Measurements from ENCODE around the gene ZNF474.

The ZNF474 gene

DNA sequence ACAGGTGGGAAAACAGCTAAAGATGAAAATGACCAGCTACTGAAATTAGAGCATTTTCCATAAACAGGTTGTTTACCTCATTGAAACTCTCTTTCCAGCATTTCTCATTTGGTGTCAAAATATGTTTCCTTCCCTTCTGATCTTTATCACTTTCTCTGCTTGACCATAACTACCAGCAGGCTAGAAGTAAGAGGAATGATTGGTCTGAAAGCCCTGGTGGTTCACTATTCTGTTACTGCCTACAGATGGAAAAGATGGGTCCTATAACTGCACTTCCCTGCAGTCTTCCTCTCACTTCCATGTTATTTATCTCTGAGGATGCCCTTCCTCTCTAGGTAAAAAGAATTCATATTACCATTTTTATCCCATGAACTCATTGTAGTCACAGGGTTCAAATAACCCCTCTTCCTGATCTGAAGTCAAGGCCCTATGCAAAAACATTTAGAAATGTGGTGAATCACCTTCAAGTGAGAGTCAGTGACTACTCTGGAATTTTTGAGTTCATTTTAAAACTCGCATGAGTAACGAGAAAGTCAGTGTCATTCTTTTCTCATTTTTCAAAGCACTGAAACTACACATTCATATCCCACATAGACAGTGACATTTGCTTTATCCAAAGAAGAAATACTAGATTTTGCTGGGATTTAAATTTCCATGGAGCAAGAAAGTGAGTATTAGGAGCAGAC lies 51.7 kb downstream of the ZNF474 start:
- DNase-seq (ENCODE audit: low read depth, low spot score), result no peak

DNA sequence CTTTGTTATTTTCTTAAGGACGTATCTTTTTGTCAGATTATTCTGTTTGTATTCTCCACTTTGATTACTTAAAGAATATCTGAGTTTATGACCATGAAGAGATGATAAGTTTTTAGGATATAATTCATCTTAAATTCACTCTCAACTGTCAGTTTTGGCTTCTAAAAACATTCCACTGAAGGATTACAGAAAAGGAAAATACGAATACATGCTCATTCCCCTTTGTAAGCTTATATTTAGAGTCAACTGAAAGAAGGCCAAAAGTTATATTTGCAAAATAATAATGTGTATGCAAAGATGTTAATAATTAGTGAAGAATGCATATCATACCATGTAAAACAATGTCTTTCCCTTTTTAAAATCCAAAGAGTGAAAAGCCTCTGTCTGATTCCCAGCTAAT lies 52.5 kb downstream of the ZNF474 start:
- no peak for DNase-seq (ENCODE audit: low read depth, low spot score)

DNA sequence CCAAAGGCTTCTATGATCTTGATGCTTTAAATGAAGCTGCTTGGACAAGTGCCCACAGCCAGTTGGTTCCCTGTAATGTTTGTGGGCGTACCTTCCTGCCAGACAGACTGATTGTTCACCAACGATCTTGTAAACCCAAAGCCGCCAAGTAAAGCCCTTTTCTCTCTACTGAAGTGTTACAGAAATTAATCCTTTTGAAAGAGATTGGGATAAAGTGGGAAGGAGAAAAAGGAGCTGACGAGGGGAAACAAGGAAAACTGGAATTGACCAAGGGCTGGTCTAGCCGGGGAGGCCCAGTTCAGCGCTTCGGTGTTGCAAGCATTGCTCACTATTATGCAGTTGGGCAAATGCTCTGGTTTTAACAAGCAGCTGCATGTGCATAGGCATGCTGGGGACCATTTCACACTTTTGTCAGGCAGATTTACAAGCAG lies 53.2 kb downstream of the ZNF474 start:
- no peak for DNase-seq (ENCODE audit: low read depth, low spot score)

DNA sequence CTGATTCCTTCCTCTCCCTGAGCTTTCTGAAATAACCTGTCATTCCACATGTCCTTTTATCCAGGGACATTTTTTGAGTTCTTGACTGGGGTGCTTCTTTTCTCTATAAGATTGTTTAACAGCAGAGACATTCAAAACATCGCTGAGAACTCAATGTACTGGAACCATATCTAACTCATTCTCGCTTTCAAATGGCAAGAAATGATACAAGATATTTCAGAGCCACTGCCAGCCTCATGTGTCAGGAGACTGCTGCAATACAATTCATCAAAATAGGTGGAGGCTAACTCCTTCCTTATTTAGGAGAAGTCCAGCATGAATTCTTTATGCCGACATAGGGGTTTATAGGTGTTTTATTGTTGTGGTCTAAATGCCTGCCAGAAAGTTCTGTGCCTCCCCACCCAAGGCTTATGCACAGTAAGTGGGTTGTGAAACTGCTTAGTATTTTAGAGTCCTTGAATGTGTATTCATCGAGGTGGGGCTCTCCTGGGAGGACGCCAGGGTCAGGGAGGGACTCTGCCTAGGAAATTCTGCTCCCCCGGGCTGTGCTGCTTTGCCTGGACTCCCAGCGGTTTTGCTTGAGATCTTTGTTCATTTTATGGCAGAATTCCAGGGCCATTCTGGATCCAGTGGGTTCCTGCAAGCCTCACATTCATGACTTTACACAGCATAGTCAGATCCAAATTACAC lies 53.9 kb downstream of the ZNF474 start:
- no peak for DNase-seq (ENCODE audit: low read depth, low spot score)

DNA sequence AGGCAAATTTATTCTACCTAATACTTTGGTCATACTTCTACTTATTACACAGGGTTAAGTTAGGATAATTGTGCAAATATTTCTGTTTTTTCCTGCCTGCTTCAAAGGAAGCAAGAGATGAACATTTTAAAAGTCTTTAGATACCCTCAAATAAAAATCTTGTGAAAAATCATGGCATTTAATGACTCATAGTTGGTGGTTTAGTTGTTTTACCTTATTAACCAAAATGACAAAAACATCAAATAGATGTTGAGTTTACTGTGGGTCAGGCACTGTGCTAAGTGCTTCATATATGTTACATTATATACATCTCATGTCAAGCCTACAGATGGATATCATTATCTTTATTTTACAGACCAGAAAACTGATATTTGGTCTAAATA lies 54.4 kb downstream of the ZNF474 start:
- no peak for DNase-seq (ENCODE audit: low read depth, low spot score)

DNA sequence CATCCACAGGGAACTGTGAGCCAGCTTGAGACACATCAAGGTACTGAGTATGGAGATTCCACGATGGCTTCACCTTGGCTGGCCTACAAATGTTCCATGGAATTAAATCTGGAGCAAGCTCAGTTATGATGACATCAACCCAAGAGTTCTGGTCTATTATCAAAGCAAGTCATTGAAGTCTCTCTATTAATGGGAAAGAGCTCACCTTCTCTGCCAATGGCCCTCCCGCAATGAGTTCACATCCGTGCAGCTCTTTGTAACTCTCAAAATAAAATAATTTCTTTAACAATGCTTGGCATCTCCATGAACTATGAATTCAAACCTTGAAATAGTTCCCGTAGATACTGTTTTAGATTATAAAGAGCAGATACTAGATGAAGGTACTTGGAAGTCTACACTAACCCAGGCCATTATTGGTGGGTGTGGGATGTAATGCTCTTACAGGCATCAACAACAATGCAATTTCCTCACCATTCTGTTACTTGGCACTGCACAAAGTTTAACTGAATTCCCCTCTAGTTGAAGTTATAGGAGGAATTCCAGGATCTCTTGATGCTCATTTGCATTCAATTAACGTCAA lies 55.4 kb downstream of the ZNF474 start:
- DNase-seq (ENCODE audit: low read depth, low spot score), result no peak

DNA sequence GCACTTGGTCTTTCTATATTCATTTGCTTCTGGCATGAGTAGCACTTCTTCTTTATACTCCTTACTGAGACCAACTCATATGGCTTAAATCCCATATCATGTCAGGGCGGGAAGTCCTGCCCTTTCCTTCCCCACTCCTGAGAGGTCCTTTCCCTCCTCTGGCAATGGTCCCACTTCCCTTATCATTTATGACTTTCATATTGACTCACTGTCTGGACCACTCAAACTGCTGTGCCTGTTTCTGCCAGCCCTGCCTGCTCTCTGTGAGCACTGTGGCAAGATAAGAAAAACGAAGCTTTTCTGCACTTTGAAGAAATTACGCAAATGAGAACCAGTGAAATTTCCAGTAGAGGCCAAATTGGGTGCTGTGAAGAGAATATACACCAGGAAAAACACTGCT lies 58.1 kb downstream of the ZNF474 start:
- DNase-seq (ENCODE audit: low read depth, low spot score), result no peak

DNA sequence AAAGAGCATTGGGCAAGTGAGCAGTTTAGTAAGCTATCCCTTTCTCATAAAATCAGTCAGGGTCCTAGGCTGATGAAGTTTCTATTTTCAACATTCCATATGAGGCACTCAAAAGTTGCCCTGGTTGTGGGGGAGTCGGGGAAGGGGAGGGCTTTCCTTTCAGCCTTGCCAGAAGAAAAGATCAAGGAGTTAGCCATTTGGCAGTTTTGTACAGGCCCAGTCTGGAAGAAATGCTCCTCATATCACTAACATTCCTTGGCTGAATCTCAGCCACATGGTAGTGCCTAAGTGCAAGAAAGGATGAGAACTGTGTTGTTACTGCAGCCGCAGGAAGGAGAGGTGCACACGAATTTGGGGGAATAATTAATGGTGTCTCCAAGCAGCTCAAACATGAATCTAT lies 60.8 kb downstream of the ZNF474 start:
- DNase-seq (ENCODE audit: low read depth, low spot score), result no peak

DNA sequence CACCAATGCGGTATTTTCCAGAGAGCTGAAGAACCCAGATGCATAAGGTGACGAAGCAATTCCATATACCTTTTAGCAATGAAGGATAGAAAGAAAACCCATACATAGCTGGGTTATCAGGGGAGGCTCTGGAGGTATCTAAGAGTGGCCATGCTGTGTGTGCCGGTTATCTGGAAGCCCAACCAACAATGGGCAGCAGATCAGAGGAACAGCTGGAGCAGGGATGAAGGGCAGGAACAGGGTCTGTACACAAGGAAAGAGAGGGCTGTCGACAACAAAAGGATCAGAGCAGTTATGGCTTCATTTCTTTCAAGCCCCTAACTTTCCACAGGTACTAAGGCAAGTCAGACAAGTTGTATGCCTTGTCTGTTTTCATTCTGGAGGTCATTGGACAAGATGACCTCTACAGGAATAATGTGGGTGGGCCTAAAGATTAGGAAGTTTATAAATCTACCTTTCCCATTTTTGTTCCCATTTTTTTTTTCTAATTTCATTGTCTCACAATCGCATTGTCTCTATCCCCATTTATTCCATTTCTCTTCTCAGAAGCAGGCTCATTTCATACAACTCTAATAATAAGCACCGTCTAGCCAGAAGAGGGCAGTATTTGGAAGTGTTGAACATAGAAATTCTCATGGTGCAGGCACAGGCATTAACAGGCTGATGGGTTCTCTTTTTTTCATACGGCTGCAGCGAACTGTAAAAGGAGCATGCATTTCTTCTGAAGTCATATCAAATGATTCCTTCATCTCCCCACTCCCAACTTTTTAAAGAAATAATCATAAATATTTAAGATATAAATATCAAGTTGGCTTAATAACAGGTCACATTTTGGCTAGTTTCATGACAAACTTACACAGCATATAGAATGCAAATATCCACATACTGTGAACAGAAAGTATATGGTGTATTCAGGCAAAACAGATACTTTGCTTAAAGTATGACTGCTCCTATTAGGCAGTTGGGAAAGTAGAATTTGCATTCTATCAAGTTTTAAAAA lies 63.5 kb downstream of the ZNF474 start:
- peak; percentile 53 for DNase-seq (ENCODE audit: low read depth, low spot score)

DNA sequence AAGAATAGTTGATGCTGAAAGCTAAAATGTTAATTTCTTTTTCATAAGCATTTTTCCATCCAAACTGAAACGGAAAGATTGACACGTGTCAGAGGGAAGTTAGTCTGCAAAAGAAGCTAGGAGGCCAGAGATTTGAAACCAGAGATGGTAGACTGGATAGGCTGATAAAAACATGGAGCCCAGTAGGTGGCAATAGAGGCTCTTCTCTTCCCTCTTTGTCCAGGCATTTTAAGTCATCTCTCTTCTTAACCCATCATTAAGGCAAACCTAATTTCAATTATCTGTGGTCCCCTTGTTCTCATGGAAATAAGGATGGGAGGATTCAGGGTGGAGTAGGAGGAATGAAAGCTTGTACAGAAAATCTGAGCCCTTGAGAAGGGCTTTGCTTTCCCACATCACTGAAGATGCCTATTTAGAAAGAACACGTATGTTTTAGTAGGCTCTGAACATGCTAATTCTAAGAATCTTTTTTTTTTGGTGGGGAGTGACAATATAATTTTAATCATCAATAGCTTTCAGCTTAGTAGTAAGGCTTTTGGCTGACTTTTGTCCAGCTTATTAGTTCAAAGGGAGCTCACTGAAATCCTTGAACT lies 66.6 kb downstream of the ZNF474 start:
- DNase-seq (ENCODE audit: low read depth, low spot score), result peak; percentile 50

DNA sequence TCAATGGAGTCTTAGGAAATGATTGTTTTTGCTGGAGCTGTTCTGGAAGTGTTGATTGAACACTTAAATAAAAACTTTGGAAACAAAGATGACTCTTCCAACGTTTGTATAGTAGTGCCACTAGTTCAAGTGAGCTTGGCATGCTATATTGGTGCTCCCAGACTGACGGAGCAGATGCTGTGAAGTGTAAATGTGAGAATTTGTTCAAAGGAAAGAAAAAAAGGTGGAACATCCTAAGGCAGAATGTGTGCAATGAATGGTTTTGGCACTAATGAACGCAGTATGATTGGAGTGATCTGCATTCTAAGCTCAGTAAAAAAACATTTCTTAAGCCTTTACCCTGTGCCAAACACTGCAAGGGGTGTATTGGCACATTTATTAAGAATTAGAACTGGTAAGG lies 69.8 kb downstream of the ZNF474 start:
- no peak for DNase-seq (ENCODE audit: low read depth, low spot score)

DNA sequence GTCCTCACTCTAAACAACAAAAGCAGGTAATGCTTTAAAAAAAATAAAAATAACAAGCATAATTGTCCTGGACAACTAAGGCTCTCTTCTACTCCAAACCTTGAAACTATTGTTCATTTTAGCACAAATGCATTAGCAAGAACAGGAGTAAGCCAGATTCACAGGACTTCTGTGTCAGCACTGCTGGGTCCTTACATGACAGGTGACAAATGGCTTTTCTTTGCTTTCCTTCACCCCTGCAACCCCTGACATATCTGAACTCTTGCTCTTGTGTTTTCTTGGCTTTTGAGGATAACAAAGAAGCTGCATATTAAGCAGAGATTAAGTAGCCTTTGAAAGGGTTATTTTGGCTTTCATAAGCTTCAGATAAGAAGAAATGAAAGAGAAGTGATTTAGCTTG lies 71.1 kb downstream of the ZNF474 start:
- no peak for DNase-seq (ENCODE audit: low read depth, low spot score)

DNA sequence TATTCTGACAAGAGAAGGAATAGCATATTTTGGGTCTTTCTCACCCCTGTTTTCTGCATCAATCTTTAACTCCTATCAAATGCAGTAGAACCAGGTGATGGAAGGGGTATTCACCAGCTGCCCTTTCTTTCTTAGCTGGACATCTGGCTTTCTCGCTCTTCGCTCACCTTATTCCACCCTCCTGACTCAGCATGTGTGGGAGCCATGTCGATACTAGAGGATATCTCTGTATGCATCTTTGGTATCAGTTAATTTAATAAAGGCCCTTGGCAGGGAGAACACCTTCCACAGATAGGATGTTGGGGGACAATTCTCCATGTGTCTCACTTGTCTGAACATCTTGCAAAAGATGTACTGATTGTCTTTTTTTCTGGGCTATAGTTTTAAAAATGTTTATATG lies 71.5 kb downstream of the ZNF474 start:
- no peak for DNase-seq (ENCODE audit: low read depth, low spot score)

DNA sequence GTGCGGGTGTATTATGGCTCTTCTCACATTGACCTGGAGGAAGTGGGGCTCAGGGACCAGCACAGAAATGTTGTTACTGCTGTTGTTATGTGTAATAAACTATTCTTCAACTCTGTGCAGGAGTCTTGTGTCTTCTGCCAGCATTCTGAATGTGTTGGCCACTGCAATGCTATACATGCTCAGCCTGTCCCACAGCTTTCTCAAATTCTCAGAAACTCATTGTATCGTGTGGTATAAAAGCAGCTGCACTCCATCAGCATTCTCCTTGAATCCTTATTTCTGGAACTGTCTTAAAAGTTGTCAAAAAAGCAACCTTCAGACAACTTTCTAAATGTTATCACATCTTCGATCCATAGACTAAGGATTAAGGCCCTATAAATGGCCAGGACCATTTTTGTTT lies 72.0 kb downstream of the ZNF474 start:
- DNase-seq (ENCODE audit: low read depth, low spot score), result no peak

DNA sequence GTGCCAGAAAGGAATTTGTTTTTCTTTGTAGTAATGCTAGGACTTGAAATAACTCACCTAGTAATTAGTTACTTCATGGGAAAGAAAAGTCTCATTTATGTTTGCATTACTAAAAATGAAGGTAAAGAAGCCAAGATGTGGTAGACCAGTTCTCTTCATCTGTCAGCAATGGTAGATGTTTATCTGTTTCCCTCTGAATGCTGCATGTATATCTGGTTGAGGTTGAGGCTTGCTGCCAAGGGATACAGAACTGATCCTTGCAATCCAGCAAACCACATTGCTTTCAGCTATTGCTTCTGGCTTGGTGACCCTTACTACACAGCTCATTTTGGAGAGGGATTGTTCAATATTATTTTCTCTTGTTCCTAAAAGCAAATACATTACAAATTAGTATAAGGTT lies 73.6 kb downstream of the ZNF474 start:
- no peak for DNase-seq (ENCODE audit: low read depth, low spot score)

Data from smooth muscle cell of the brain vasculature (primary cell).